ENCODE measurements around the gene POTEF.
A peak's percentile ranks its signal among the peaks of the same experiment; 100 is the strongest.
"Not testable (repeated sequence)": the region's sequence is repeated elsewhere in the genome, so short reads cannot be mapped to it uniquely, and the experiment has no call there.

POTEF gene

DNA sequence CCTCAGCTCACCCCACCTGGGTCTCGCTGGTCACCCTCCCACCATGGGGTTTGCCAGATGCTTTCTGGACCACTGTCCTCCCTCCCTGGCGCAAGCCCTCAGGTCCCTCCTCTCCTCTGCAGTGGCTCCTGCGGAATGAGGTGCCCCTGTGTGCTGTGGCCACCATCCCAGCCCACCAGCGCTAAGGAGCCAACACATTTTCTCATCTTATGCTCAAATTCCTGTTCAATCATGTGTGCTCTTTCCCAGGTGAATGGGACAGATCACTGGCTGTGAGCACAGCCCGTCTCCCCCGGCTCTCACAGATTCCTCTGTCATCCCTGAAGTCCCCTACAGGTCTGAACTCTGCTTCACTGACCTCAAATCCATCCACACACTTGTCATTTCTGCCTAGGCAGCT lies 31.1 kb upstream of the POTEF start:
- Mint-ChIP-seq H3K27ac (peak overlapping the region; percentile 17), H3K4me3 (no peak overlapping the region), H3K9me3 (no peaks in the 10 kb centered on the region), H3K4me1 (peaks cover 13% of the 10 kb centered on the region), H3K36me3 (ENCODE audit: low read depth) (peaks cover 10% of the 10 kb centered on the region), H3K27me3 (ENCODE audit: low read depth, poor library complexity) (no peaks in the 10 kb centered on the region)
- no peak for DNase-seq
- TF ChIP-seq, protein P1, sequence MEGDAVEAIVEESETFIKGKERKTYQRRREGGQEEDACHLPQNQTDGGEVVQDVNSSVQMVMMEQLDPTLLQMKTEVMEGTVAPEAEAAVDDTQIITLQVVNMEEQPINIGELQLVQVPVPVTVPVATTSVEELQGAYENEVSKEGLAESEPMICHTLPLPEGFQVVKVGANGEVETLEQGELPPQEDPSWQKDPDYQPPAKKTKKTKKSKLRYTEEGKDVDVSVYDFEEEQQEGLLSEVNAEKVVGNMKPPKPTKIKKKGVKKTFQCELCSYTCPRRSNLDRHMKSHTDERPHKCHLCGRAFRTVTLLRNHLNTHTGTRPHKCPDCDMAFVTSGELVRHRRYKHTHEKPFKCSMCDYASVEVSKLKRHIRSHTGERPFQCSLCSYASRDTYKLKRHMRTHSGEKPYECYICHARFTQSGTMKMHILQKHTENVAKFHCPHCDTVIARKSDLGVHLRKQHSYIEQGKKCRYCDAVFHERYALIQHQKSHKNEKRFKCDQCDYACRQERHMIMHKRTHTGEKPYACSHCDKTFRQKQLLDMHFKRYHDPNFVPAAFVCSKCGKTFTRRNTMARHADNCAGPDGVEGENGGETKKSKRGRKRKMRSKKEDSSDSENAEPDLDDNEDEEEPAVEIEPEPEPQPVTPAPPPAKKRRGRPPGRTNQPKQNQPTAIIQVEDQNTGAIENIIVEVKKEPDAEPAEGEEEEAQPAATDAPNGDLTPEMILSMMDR (IDR thresholded peaks at IDR 0.05): no peak

DNA sequence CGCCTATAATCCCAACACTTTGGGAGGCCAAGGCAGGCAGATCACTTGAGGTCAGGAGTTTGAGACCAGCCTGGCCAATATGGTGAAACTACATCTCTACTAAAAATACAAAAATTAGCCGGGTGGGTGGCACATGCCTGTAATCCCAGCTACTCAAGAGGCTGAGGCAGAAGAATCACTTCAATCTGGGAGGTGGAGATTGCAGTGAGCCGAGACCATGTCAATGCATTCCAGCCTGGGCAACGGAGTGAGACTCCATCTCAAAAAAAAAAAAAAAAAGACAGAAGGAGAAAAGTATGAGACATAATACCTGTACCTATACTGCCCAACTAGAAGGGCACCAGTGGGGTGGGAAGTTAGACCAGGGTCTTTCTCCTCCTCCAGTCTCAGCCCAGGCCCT lies 30.4 kb upstream of the POTEF start:
- H3K4me3 Mint-ChIP-seq; H3K9me3 Mint-ChIP-seq; H3K36me3 Mint-ChIP-seq (ENCODE audit: low read depth); H3K27me3 Mint-ChIP-seq (ENCODE audit: low read depth, poor library complexity); H3K27ac Mint-ChIP-seq; DNase-seq: not testable (repeated sequence)
- H3K4me1 Mint-ChIP-seq: peaks cover 13% of the 10 kb centered on the region

DNA sequence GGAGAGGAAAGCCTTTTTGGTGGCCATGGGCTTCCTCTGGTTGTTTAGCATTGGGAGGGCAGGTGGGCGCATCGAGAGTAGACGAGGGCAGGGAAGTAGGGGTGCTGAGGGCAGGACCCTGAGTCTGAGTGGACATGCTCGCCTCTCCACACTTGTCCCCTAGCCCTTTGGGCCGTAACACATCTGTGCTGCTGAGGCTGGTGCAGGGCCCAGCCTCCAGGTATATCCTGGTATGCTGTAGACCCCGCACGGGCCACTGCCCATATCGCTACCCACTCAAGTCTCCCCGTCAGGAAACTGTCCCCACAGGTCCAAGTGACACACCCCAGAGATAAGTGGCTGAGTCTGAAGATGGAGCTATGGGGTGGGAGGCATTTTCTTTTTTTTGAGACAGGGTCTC lies 29.6 kb upstream of the POTEF start:
- Mint-ChIP-seq H3K27ac (no peak overlapping the region), H3K27me3 (ENCODE audit: low read depth, poor library complexity) (no peaks in the 10 kb centered on the region), H3K36me3 (ENCODE audit: low read depth) (no peaks in the 10 kb centered on the region), H3K4me3 (no peak overlapping the region), H3K4me1 (peaks cover 13% of the 10 kb centered on the region), H3K9me3 (no peaks in the 10 kb centered on the region)
- no peak for DNase-seq
- TF ChIP-seq, protein P1 (IDR thresholded peaks at IDR 0.05): no peak

DNA sequence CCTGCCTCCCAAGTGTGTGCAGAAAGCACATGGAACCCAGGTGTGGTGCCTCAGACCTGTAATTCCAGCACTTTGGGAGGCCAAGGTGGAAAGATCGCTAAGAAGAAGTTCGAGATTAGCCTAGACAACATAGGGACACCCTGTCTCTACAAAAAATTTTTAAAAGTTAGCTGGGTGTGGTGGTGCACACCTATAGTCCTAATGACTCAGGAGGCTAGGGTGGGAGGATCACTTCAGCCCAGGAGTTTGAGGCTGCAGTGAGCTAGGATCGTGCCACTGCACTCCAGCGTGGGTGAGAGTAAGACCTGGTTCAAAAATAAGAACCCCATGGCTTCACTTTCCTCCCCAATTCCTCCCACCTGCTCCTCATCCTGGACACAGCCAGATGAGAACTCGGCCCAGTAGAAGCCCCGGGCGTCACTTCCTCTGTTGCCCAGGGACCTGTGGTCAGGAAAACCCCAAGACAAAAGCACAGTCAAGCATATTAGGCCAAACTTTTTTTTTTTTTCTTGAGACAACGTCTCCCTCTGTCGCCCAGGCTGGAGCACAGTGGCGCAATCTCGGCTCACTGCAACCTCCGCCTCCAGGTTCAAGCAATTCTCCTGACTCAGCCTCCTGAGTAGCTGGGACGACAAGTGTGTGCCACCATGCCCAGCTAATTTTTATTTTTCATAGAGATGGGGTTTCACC lies 28.9 kb upstream of the POTEF start:
- not testable (repeated sequence) for DNase-seq; H3K27ac Mint-ChIP-seq; H3K36me3 Mint-ChIP-seq (ENCODE audit: low read depth); H3K9me3 Mint-ChIP-seq; H3K27me3 Mint-ChIP-seq (ENCODE audit: low read depth, poor library complexity); H3K4me3 Mint-ChIP-seq
- H3K4me1 Mint-ChIP-seq: peaks cover 13% of the 10 kb centered on the region

DNA sequence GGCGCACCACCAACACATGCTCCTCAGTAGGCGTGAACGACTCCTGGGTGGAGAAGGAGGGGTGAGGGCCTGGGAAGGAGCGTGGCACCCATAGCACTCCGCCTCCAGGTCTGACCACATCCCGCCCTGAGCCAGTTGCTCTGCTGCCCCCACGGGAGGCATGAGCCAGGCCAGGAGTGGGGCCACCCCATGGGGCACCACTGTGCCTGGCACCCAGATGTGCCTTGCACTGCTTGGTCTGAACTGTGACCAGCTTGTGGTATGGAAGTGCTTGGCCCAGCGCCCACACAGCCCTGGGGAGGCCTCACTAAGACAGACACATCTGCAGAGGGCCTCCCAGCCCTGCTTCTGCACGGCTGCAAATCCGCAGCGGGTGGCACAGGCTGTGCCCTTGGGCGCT lies 28.3 kb upstream of the POTEF start:
- H3K4me3 Mint-ChIP-seq; H3K9me3 Mint-ChIP-seq; DNase-seq; H3K36me3 Mint-ChIP-seq (ENCODE audit: low read depth); H3K27me3 Mint-ChIP-seq (ENCODE audit: low read depth, poor library complexity); H3K27ac Mint-ChIP-seq: not testable (repeated sequence)
- peaks cover 13% of the 10 kb centered on the region for H3K4me1 Mint-ChIP-seq

DNA sequence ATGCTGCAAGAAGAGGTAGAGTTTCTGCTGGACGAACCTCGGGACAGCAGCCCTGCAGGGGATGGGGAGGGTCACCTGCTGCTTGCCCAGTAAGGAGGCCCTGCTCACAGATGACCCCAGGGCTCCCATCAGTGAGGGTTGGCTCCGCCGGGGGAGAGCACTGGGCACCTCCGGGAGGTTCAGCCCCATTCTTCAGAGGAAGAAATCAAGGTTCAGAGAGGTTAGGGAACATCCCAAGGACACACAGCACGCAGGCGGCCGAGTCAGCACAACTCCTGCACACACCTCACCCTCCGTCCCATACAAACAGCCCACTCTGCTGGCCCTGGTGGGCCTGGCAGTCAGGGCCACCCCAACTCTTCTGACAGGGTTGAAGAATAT lies 27.6 kb upstream of the POTEF start:
- Mint-ChIP-seq H3K27me3 (ENCODE audit: low read depth, poor library complexity) (no peaks in the 10 kb centered on the region), H3K4me1 (peaks cover 13% of the 10 kb centered on the region), H3K4me3 (no peak overlapping the region), H3K27ac (no peak overlapping the region), H3K36me3 (ENCODE audit: low read depth) (peaks cover 4% of the 10 kb centered on the region), H3K9me3 (no peaks in the 10 kb centered on the region)
- TF ChIP-seq, protein P1 (IDR thresholded peaks at IDR 0.05): no peak
- no peak for DNase-seq

DNA sequence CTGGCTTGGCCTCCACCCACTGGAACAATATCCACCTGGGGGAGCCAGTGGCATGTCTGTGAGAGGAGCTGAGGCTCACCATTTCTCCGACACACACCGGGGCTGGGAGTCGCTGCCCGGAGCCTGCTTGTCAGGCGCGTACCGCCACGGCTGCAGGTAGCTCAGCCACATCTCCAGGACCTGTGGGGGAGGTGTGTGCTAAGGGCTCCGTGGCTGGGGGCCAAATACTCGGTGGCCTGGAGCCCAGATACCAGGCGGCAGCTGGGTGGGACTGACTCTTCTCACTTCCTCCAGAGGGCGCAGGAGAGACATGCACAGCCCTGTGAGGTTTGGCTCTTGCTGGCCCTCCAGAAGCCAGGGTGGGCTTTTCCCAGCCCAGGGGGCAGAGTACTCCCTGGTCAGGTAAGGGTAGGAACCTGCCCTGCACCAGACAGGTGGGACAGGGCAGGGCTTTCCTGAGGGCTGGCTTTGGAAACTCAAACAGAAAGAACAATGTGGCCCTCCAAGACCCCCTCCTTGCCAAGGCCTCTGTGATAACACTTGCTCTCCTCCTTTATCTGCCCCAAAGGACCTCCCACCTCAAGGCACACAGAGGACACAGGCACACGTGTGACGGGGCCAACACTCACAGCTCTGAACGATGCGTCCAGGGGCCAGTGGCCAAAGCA lies 27.1 kb upstream of the POTEF start:
- peak; percentile 44 for DNase-seq
- not testable (repeated sequence) for H3K4me3 Mint-ChIP-seq

More for the DNA sequence above, 27.1 kb upstream of the POTEF start:
- H3K36me3 Mint-ChIP-seq (ENCODE audit: low read depth); H3K4me1 Mint-ChIP-seq; H3K9me3 Mint-ChIP-seq; H3K27ac Mint-ChIP-seq; H3K27me3 Mint-ChIP-seq (ENCODE audit: low read depth, poor library complexity): not testable (repeated sequence)
- TF ChIP-seq, protein P1 (IDR thresholded peaks at IDR 0.05): peak; percentile 47

Data from nephron progenitor cell (in vitro differentiated cells).